Thyroid gland (tissue), 4 donors: Measurements from ENCODE around the gene ACP6.
"Not testable (repeated sequence)": the region's sequence is repeated elsewhere in the genome, so short reads cannot be mapped to it uniquely, and the experiment has no call there.

Source experiments
- POLR2A ChIP-seq, 2 donors: fragments of 450-650 bp; IDR thresholded peaks; one replicate each; pipeline ENCODE4 v1.6.1; 2017; ENCODE audit warnings: antibody characterized with exemption in 2 of 2, mild to moderate bottlenecking in 2 of 2, moderate library complexity in 1 of 2
- TF ChIP-seq, protein P1 (sequence below), 6 experiments: fragments of 200-600 bp in 3 of 6; fragments of 450-650 bp in 3 of 6; sonication (generic) in 3 of 6; IDR thresholded peaks; one replicate each; pipeline ENCODE4 v1.5.1; 2016 to 2019; ENCODE audit warnings: antibody characterized with exemption in 6 of 6, mild to moderate bottlenecking in 2 of 6, inconsistent platforms in 1 of 6, moderate library complexity in 1 of 6

DNA sequence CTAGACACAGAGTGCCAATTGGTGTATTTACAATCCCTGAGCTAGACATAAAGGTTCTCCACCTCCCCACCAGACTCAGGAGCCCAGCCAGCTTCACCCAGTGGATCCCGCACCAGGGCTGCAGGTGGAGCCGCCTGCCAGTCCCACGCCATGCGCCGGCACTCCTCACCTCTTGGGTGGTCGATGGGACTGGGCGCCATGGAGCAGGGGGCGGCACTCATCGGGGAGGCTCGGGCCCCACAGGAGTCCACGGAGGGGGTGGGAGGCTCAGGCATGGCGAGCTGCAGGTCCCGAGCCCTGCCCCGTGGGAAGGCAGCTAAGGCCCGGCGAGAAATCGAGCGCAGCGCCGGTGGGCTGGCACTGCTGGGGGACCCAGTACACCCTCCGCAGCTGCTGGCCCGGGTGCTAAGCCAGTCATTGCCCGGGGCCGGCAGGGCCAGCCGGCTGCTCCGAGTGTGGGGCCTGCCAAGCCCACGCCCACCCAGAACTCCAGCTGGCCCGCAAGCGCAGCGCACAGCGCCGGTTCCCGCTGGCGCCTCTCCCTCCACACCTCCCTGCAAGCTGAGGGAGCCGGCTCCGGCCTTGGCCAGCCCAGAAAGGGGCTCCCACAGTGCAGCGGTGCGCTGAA, 10.4 kb upstream of the ACP6 start:
- TF ChIP-seq, protein P1, sequence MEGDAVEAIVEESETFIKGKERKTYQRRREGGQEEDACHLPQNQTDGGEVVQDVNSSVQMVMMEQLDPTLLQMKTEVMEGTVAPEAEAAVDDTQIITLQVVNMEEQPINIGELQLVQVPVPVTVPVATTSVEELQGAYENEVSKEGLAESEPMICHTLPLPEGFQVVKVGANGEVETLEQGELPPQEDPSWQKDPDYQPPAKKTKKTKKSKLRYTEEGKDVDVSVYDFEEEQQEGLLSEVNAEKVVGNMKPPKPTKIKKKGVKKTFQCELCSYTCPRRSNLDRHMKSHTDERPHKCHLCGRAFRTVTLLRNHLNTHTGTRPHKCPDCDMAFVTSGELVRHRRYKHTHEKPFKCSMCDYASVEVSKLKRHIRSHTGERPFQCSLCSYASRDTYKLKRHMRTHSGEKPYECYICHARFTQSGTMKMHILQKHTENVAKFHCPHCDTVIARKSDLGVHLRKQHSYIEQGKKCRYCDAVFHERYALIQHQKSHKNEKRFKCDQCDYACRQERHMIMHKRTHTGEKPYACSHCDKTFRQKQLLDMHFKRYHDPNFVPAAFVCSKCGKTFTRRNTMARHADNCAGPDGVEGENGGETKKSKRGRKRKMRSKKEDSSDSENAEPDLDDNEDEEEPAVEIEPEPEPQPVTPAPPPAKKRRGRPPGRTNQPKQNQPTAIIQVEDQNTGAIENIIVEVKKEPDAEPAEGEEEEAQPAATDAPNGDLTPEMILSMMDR (IDR thresholded peaks at IDR 0.05), result not testable (repeated sequence)
- TF ChIP-seq POLR2A (IDR thresholded peaks at IDR 0.05), result not testable (repeated sequence)
